Activated T-cell treated with anti-CD3 and anti-CD28 coated beads, Interleukin-2, amount 50 U/mL, for 1 hour (primary cell): ENCODE measurements around the gene OR10A4.
"Not testable (repeated sequence)": the region's sequence is repeated elsewhere in the genome, so short reads cannot be mapped to it uniquely, and the experiment has no call there.

Experiments used
- DNase-seq: peaks from one replicate; pipeline ENCODE4 v3.0.0-alpha.2; 2020

OR10A4 gene, protein sequence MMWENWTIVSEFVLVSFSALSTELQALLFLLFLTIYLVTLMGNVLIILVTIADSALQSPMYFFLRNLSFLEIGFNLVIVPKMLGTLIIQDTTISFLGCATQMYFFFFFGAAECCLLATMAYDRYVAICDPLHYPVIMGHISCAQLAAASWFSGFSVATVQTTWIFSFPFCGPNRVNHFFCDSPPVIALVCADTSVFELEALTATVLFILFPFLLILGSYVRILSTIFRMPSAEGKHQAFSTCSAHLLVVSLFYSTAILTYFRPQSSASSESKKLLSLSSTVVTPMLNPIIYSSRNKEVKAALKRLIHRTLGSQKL

DNA sequence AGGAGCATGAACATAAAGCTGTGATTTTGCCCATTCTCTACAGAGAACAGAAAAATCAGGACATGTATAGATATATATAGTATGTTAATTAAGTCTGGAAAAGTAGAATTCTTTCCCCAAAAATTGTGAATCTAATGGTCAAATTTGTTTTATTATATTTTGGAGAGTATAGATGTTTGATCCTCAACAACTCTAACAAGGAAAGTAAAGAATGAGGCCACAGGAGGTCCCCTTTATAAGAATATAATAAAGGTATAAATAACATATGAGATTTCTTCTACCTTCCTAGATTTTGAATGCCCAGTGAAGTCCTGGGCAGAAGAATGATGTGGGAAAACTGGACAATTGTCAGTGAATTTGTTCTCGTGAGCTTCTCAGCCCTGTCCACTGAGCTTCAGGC, at the start of gene OR10A4:
Gene OR10A4 (plus strand): TSS at position 301 of the 400 bp plus-strand sequence. CDS start 23 bp downstream, at position 324.
- DNase-seq = no peak

DNA sequence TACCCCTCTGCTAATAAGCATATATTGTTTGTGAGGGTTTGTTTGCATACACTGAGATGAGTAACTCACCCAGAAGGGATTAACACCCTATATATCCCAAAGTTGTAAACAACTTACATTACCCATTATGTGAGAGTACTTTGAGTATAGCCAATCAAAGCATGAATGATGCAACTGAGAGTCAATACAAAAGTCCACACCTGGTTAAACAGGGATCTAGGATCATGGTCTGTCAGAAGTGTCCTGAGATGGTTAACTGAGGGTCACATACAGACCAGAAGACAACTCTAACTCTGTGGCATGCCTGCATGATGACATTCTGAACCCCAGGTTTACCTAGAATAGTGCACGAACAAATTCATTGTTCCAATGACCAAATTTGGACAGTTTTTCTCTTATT, 48.3 kb upstream of the OR10A4 start:
- DNase-seq = no peak

DNA sequence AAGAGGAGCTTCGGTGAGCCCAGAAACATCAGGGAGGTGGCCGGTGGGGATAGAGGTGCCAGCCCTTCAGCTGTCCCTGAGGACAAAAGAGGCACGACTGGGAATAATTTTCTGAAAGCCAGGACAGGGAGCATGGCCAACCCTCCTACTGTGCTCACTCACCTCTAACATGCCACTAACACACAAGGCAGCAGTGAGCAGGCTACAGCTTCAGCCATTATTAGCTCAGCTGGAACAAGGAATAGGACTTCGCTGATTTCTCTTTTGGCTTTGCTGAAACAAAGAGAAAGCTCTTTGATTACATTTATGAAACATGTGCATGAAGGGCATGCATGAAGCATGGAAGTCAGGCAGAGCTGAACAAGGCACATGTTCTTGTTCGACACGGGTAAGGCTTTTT, 43.1 kb upstream of the OR10A4 start:
- DNase-seq = no peak

DNA sequence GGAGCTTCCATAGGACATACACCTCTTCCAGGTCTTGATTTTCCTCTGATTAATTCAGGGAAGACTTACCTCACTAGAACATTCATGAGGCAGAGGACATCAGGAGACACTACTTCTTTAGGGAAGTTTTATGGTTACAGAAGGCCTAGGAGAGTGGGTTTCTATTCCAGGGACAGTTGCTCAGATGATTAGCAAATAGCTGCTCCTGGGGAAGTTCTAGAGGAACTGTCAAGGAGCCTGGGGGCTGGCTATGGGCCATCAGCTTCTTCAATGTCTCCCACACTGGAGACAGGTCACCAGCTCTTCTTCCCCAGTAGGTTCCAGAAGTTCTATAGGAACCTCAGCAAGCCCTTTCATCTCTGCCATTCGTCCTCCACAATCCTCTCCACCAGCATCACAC, 42.4 kb upstream of the OR10A4 start:
- DNase-seq = no peak

DNA sequence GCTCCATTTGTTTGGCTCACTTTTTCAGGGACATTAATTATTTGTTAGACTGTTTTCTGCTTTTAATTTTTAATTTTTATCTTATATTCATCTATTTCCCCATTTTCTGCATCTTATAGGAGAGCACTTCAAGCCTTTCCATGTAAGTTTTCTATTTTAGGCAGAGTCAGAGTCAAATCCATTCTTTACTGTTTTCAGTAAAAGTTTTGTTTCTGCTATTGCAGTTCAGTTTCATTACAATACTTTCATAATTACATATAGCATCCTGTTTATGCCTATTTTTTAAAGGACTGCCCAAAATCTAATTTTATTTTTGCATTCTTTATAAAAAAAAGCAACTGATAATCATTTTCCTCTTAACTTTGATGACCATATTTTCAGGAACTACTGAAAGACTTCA, 34.7 kb upstream of the OR10A4 start:
- no peak for DNase-seq

DNA sequence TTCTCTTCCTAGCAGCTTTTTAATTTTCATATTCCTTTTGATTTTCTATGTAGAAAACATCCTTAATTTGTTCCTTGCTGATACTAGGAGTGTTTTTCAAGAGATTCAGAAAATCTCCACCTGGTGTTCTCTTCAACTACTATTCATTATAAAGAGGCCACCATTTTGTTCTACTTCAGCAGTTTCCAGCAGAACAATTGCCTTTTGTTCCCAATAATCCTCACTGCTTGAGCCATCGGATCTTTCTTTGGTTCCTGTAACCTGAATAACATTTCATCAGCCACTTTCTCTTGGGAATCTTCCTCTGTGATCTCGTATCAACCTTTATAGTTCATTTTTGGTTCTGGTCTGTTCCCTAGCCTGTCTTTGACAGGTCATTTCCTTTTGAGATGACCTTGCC, 32.8 kb upstream of the OR10A4 start:
- DNase-seq = no peak

DNA sequence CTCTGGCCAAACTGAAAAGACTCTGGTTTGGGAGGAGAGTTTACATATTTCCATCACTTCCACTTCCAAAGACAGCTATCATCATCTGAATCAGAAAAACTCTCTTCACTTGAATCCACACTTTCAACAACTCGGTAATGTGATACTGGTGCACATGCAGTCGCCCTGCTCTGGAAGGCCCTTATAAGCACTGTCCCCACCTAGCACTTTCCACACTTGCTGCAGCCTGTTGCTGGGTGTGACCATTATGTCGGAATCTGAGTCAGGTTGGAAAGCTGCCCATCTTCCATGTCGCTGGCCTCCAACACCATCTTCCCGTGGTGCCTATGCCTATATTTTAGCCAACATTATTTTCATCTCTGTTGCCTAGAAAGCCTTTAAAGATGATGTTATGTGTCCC, 32.1 kb upstream of the OR10A4 start:
- no peak for DNase-seq

DNA sequence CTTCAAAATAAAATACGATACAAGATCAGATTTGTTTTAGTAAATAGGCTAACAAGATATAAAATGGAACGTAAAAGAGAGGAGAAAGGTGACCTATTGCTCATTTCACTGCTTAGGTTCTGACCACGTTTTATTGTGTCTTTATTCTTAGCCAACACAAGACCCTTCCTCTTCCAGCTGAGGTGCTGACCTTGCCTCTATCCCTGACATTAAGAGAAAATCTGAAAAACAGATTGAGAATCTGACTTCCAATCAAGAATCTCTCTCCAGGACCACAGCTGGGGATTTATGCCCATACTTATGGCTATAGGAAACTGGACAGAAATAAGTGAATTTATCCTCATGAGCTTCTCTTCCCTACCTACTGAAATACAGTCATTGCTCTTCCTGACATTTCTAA, 31.0 kb upstream of the OR10A4 start, which contains the start of gene OR10A5:
Gene OR10A5 (plus strand): TSS at position 301 of the 400 bp plus-strand sequence. CDS start 0 bp downstream, at position 301.
- DNase-seq = no peak

DNA sequence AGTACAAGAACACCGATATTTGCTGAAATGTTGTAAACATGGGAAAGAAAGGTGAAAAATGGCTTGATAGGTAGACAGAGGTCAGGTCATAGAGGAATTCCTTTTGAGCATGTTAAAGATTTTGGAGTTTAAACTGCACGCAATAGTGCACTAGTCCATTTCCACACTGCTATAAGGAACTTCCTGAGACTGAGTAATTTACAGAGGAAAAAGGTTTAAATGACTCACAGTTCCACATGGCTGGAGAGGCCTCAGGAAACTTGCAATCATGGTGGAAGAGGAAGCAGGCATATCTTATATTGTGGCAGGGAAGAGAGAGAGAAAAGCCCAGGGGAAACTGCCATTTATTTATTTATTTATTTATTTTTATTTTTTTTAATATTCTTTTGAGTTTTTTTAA, 25.9 kb upstream of the OR10A4 start:
- no peak for DNase-seq

DNA sequence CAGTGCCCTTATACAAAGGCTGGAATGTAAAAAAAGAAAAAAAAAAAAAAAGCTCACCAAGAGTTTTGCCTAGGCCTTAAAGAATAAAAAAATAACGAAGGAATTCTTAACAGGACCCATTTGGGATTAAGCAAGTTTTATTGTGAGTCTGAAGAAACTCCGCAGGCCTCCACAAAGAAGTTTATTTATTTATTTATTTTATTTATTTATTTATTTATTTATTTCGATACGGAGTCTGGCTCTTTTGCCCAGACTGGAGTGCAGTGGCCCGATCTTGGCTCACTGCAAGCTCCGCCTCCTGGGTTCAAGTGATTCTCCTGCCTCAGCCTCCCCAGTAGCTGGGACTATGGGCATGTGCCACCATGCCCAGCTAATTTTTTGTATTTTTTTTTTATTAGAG, 21.6 kb upstream of the OR10A4 start:
- not testable (repeated sequence) for DNase-seq

DNA sequence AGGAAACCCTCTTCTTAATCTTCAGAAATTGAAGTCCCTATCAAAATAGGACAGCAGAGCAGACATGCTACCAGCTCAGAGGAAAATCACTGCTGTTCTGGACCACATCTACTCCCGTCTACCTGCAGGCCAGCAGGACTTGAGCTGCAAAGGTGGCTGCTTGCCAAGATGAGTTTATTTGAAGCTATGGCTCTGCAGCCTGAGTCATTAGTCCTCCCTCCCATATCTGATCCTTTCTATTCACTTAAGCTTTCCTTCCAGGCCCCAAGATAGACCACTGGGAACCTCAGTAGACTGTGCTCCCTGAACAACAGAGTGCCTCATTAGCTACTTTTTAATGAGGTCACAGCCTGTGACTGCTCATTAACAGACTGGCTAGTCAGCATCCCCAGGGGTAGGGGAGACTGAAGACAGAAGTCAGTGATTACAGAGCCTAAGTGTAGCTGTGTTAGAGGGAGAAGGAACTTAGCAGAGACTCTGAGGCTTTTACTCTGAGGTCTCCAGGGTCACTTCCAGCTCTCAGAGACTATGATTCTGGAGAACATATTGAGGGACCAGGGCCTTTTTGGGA, 20.4 kb upstream of the OR10A4 start:
- no peak for DNase-seq

DNA sequence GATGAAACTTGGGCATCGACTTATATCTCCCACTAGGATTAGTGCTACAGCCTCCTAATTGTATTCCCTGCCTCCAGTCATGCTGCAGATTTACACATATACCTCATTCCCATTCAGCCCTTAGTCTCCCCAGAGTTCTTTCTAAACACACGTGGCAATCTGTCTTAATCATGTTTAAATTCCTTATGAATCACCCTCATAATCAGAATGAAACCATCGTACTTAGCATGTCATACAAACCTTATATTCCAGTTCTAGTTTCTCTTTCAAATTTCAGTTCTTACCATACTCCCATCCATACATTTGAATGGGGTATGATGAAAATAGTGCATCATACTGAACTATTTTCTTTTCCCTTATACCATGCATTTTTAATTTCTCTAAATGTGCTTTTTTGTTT, 19.6 kb upstream of the OR10A4 start:
- DNase-seq = no peak

DNA sequence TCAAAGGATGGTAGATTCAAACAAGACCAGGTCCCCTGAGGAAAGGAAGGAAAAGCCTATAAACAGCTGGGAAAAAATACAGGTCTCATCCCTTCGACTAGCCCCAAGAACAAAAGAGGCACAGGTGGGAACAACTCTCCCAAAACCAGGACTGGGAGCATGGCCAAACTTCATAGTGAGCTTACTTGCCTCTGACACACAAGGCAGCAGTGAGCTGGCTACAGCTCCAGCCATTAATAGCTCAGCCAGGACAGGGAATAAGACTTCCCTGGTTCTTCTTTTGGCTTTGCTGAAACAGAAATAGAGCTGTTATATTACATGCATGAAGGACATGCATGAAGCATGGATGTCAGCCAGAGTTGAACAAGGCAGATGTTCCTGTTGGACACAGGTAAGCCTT, 13.5 kb upstream of the OR10A4 start, which contains the start of gene OR10A2:
Gene OR10A2 (plus strand): TSS at position 97 of the 400 bp plus-strand sequence. CDS start 6,698 bp downstream, outside the sequence.
- no peak for DNase-seq

DNA sequence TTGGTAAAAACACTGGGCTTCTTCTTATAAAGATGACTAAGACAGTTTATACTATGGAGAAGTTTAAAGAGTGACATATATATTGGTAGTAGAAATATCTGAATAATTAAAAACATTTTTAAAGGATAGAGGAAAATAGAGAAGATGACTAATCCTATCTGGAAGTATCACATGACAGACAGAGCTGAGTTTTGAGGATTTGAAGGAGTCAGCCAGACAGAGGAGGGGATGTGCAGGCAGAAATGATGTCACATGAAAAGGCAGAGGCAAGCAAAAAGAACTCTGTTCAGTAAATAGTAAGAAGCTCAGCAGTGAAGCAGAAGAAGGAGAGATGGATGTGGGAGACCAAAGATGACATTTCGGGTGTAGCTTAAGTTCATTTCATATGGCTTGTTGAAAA, 12.0 kb upstream of the OR10A4 start:
- DNase-seq = no peak

DNA sequence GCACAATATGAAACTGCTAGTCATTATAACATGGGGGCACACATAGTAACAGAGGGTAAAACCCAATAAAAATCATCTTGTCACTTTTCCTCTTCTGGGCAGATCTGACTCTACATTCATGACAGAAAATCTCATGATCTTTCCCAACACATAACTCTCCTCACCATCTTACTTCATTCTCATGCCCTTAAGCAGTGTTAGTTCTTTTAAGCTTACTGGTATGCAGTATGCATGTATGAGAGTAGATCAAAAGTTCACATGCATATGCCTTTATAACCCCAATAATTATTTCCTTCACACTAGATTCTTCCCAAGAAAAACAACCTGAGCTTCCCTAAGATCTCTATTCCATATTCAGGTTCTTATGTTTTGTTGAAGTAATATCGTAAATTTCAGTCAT, 5.1 kb upstream of the OR10A4 start:
- DNase-seq = no peak

DNA sequence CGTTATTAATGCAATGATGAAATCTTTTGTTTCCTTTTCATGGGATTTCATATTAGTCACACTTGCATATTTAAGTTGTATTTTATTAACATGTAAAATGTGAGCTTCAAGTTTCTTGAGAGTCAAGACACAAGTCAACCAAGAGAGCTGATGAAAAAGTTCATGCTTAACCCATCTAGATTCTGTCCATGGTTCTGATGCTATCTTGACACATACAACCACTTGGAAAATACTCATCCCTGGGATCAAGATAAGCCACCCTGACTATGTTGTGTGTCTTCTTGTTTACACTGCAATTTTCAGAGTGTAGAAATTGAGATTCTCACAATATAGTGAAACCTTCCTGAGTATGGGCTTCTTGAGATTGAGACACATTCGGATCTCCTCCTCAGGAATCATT, 664 bp upstream of the OR10A4 start:
- DNase-seq = no peak

DNA sequence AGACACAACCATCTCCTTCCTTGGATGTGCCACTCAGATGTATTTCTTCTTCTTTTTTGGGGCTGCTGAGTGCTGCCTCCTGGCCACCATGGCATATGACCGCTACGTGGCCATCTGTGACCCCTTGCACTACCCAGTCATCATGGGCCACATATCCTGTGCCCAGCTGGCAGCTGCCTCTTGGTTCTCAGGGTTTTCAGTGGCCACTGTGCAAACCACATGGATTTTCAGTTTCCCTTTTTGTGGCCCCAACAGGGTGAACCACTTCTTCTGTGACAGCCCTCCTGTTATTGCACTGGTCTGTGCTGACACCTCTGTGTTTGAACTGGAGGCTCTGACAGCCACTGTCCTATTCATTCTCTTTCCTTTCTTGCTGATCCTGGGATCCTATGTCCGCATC, 489 bp downstream of the OR10A4 start:
- no peak for DNase-seq

DNA sequence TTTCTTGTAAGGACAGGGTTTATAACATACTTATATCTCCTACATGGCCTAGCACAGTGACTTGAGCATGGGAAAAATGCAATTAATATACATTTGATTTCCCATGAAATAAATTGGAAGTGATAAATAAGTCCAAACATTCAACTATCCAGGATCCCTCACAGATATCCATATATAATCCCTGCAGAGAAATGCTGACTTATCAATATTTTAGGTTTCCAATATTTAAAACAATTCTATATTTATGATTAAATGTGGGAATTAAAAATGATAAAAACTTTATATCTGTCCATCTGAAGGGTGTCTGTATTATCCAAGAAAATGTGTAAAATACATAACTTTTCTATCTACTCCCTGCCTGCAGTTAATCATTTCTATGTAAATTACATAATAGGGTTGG, 6.3 kb downstream of the OR10A4 start:
- DNase-seq = no peak

DNA sequence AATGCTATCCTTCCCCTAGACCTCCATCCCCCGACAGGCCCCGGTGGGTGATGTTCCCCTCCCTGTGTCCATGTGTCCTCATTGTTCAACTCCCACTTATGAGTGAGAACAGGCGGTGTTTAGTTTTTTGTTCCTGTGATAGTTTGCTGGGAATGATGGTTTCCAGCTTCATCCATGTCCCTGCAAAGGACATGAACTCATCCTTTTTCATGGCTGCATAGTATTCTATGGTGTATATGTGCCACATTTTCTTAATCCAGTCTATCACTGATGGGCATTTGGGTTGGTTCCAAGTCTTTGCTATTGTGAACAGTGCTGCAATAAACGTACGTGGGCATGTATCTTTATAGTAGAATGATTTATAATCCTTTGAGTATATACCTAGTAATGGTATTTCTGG, 11.3 kb downstream of the OR10A4 start:
- DNase-seq = not testable (repeated sequence)

DNA sequence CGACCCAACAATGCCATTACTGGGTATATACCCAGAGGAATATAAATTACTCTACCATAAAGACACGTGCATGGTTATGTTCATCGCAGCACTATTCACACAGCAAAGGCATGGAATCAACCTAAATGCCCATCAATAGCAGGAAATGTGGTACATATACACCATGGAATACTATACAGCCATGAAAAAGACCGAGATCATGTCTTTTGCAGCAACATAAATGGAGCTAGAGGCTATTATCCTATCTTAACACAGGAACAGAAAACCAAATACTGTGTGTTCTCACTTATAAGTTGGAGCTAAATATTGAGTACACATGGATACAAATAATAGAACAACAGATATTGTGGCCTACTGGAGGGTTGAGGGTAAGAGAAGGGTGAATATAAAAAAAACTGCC, 12.4 kb downstream of the OR10A4 start:
- DNase-seq = no peak

DNA sequence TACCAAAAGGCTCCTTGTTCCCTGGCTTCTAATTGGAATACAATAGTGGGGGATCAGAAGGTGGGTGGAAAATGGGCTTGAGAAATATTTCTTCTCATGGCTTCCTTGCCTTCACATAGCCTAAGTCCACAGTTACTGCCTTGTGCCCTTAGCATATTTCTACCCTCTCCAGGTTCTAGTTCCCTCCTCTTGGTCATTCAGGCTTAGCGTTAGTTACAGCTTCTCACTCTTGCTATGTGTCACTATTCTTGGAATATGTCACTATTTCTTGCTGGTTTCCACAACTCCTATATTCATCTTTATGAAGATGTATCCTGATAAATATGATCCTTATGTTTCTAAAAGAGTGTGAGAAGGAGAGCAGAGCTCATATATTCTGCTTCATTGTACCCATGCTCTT, 13.4 kb downstream of the OR10A4 start:
- DNase-seq = no peak

DNA sequence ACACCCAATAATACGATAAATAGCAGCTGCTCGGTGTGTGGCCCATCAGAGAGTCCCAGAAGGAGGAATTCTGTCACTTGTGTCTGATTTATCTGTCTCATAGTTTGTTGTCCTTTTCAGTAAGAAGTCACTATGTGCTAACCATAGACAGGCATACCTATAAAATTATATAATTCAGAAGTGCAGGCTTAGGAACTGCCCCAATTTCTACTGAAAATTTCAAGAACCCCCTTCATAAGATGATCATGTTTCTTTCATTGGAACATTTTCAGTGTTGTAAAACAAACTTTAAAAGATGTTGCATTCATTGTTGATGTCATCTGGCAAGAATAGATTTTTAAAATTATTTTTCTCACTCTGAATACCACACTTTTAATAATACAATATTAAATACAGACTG, 16.0 kb downstream of the OR10A4 start, which contains the start of gene OR2D2:
Gene OR2D2 (minus strand): TSS at position 101 of the 400 bp plus-strand sequence. CDS start 0 bp downstream, at position 101.
- no peak for DNase-seq

DNA sequence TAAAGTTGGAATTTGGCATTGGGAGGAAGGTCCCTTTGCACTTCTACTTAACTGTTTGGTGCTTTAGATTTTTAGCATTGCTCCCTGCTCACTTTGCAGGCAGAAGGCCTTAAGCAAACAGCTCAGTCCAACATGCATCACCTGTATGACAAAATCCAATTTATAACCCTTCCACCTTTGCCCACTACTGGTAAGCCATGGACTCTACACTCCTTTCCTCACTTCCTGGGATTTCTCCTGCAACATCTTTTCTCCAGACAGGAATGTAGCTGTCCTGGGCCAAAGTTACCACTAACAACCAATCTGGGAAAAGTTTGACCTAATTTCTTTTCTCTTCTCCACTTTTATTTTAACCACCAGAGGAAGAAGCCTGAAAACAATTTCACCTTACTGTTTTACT, 17.7 kb downstream of the OR10A4 start:
- no peak for DNase-seq

DNA sequence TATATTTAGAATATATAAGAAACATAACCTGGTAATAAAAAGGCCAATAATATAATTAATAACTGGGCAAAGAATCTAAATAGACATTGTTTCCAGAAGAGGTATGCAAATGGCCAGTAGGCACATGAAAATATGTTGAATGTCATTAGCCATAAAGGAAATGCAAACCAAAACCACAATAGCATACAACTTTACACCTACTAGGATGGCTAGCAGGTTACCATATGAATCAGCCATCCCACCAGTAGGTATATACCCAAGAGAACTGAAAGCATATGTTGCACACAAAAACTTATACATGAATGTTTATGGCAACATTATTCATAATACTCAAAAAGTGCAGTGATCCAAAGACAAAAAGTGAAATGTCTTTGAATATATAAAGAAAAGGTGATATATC, 18.6 kb downstream of the OR10A4 start:
- DNase-seq = no peak

DNA sequence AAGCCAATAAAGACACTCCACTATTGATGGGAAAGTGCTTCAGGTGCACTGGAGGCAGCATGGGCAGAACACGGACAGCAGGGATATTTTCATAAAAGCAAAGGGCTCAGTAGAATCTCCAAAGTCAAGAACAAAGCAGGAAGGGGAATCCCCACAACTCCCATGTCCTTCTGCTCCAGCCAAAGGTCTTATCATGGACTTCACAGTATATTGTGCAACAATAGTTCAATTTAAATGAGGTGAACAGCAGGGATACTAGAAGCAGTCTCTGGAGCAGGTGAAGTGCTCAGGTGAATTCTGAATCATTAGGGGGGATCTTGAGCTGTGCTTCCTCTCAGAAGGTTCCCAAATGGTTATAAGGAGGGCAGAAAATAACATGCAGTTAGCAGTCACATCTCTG, 22.5 kb downstream of the OR10A4 start:
- DNase-seq = no peak
